GM10248 (cell line): ENCODE results near the gene PIMREG.

Source experiments
- CTCF ChIA-PET: fragments of 300-600 bp; sonication (Branson Sonifier 250); formaldehyde crosslinking; extraction: SDS; loops from one replicate; lab custom pipeline; 2021; ENCODE audit warnings: antibody characterized with exemption; lab: Yijun Ruan, JAX
- POLR2A ChIA-PET: fragments of 350-650 bp; sonication (Branson Sonifier 250); formaldehyde crosslinking; extraction: SDS; loops from one replicate; lab custom pipeline; 2020; ENCODE audit warnings: antibody characterized with exemption; lab: Yijun Ruan, JAX
- DNase-seq: peaks from one replicate; pipeline ENCODE4 v3.0.0; 2012; ENCODE audit errors: extremely low spot score
- CTCF ChIP-seq: IDR thresholded peaks from 2 replicates; pipeline ENCODE4 v1.5.1; 2012; ENCODE audit warnings: mild to moderate bottlenecking, low read depth; ENCODE audit errors: extremely low read depth, missing control alignments, control extremely low read depth

Gene PIMREG

GRCh38 chr17:6443692-6444570 lies at the start of gene PIMREG:
PIMREG (plus strand) TSS chr17:6444455; CDS start chr17:6445111, 656 bp downstream.
- POLR2A ChIA-PET = no interaction called here
- peak; percentile 97 for DNase-seq
- no peak for TF ChIP-seq CTCF
- CTCF ChIA-PET = interaction anchor here (1.8 to 7.6 kb wide), 2 partner anchors 9 to 22 kb away, joined by 6 to 51 read pairs; partner anchors contain the start of gene AIPL1

- no peak for TF ChIP-seq CTCF
- CTCF ChIA-PET = no interaction called here
- DNase-seq = no peak
- POLR2A ChIA-PET = no interaction called here
Observed at GRCh38 chr17:6398955-6399354, 45.3 kb upstream of the PIMREG start.

- ChIA-PET POLR2A (no interaction called here), CTCF (no interaction called here)
- no peak for DNase-seq
- TF ChIP-seq CTCF = no peak
Observed at GRCh38 chr17:6402258-6402657, 42.0 kb upstream of the PIMREG start.

- POLR2A ChIA-PET = no interaction called here
- no peak for TF ChIP-seq CTCF
- DNase-seq = no peak
- CTCF ChIA-PET = no interaction called here
Observed at GRCh38 chr17:6408276-6408675, 36.0 kb upstream of the PIMREG start.

- CTCF ChIA-PET = no interaction called here
- POLR2A ChIA-PET = no interaction called here
- DNase-seq = no peak
Observed at GRCh38 chr17:6408735-6409134, 35.5 kb upstream of the PIMREG start.

GRCh38 chr17:6413065-6413464 lies 31.2 kb upstream of the PIMREG start:
- POLR2A ChIA-PET = no interaction called here
- peak; percentile 41 for TF ChIP-seq CTCF

More at GRCh38 chr17:6408735-6409134, 35.5 kb upstream of the PIMREG start:
- TF ChIP-seq CTCF = no peak

More at GRCh38 chr17:6413065-6413464, 31.2 kb upstream of the PIMREG start:
- DNase-seq = peak; percentile 60
- CTCF ChIA-PET = interaction anchor here (0.7 to 2.0 kb wide), 6 partner anchors 9 to 826 kb away, joined by 3 to 13 read pairs (median 4); partner anchors contain the start of gene AIPL1
